Measurements from ENCODE around the gene ATXN1.

DNA sequence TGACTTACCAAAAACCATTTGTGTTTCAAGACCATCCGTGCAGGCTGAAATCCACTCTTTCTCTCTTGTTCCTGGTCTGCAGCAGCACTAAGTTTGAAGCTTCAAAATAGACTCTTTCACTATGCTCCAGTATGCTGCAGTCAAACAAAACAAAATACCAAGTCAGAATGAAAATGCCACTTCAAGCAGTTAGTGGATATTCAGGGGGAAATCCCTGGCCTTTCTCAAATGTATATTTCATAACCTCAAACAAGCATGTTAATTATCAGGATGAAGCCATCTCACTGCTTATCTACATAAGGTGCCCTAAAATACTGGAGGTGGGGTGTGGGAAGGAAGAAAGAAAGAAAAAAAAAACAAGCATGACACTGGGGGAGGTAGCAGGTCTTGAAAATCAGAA lies 103.5 kb downstream of the ATXN1 start:
- TF ChIP-seq, protein P1, sequence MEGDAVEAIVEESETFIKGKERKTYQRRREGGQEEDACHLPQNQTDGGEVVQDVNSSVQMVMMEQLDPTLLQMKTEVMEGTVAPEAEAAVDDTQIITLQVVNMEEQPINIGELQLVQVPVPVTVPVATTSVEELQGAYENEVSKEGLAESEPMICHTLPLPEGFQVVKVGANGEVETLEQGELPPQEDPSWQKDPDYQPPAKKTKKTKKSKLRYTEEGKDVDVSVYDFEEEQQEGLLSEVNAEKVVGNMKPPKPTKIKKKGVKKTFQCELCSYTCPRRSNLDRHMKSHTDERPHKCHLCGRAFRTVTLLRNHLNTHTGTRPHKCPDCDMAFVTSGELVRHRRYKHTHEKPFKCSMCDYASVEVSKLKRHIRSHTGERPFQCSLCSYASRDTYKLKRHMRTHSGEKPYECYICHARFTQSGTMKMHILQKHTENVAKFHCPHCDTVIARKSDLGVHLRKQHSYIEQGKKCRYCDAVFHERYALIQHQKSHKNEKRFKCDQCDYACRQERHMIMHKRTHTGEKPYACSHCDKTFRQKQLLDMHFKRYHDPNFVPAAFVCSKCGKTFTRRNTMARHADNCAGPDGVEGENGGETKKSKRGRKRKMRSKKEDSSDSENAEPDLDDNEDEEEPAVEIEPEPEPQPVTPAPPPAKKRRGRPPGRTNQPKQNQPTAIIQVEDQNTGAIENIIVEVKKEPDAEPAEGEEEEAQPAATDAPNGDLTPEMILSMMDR (IDR thresholded peaks at IDR 0.05) = no peak
- no peak for TF ChIP-seq POLR2A (IDR thresholded peaks at IDR 0.05)

All from lower leg skin (tissue), 3 donors.